K562 (cell line): Measurements from ENCODE around the gene KNG1. TPM values are rescaled to one million over a fixed set of nuclear protein-coding genes. Genes with fewer than 3 reads are reported as not detected.
A peak's percentile ranks its signal among the peaks of the same experiment; 100 is the strongest.

Source experiments
- BMI1 ChIP-seq: fragments of 150-350 bp; IDR thresholded peaks from 2 replicates; pipeline ENCODE4 v1.6.1; 2014; ENCODE audit warnings: low read length
- CTCF ChIP-seq, 3 experiments: IDR thresholded peaks in 2 of 3; conservative IDR thresholded peaks in 1 of 3; 2 replicates each; pipeline ENCODE4 v1.5.1; 2011 to 2012; ENCODE audit warnings: low read length in 3 of 3, mild to moderate bottlenecking in 3 of 3, control low read depth in 2 of 3, improper control_type of control experiment in 1 of 3, inconsistent platforms in 1 of 3, low read depth in 1 of 3, mixed read lengths in 1 of 3, moderate library complexity in 1 of 3; ENCODE audit not compliant: insufficient read depth in 2 of 3
- MBD1 ChIP-seq: fragments of 250-450 bp; sonication (Bioruptor Pico); IDR thresholded peaks from 2 replicates; pipeline ENCODE4 v1.8.0; 2022; ENCODE audit warnings: inconsistent platforms
- MCM2 ChIP-seq: fragments of 450-650 bp; IDR thresholded peaks from 2 replicates; pipeline ENCODE4 v1.6.1; 2017; ENCODE audit warnings: low read depth, mild to moderate bottlenecking
- MCM3 ChIP-seq: fragments of 450-650 bp; IDR thresholded peaks from 2 replicates; pipeline ENCODE4 v1.6.1; 2016
- NKRF ChIP-seq: fragments of 450-650 bp; IDR thresholded peaks from 2 replicates; pipeline ENCODE4 v1.6.1; 2016; ENCODE audit warnings: borderline replicate concordance
- POLR2G ChIP-seq: fragments of 200-400 bp; formaldehyde crosslinking; IDR thresholded peaks from 2 replicates; pipeline ENCODE4 v1.6.1; 2017; ENCODE audit warnings: low read depth, mild to moderate bottlenecking, antibody characterized with exemption, low read length, moderate library complexity
- POLR2H ChIP-seq: IDR thresholded peaks from 2 replicates; pipeline ENCODE4 v1.6.1; 2016; ENCODE audit warnings: missing genetic modification characterization, low read depth, mild to moderate bottlenecking, control low read depth, missing compliant biosample characterization, moderate library complexity
- PTTG1 ChIP-seq: fragments of 450-650 bp; IDR thresholded peaks from 2 replicates; pipeline ENCODE4 v1.6.1; 2016; ENCODE audit warnings: low read depth, mild to moderate bottlenecking, missing genetic modification characterization, missing compliant biosample characterization
- SAFB2 ChIP-seq: fragments of 200-400 bp; formaldehyde crosslinking; IDR thresholded peaks from 2 replicates; pipeline ENCODE4 v1.6.1; 2018; ENCODE audit warnings: borderline replicate concordance, low read length, low read depth, moderate library complexity; ENCODE audit not compliant: severe bottlenecking
- SP2 ChIP-seq: IDR thresholded peaks from 2 replicates; pipeline ENCODE4 v1.6.1; 2011; ENCODE audit warnings: mild to moderate bottlenecking, low read depth, low read length, moderate library complexity; ENCODE audit not compliant: poor library complexity, severe bottlenecking; ENCODE audit errors: extremely low read depth
- SUPT5H ChIP-seq: fragments of 450-650 bp; IDR thresholded peaks from 2 replicates; pipeline ENCODE4 v1.6.1; 2016
- ZNF253 ChIP-seq: fragments of 250-450 bp; sonication (Bioruptor Pico); conservative IDR thresholded peaks from 2 replicates; pipeline ENCODE4 v1.6.1; 2021; ENCODE audit warnings: mild to moderate bottlenecking
- ZNF551 ChIP-seq: fragments of 250-450 bp; sonication (Bioruptor Pico); IDR thresholded peaks from 2 replicates; pipeline ENCODE4 v1.5.0; 2021; ENCODE audit warnings: mild to moderate bottlenecking, moderate library complexity
- ZNF695 ChIP-seq: fragments of 450-650 bp; formaldehyde crosslinking; IDR thresholded peaks from 2 replicates; pipeline ENCODE4 v1.4.0; 2020; ENCODE audit warnings: mild to moderate bottlenecking, moderate library complexity
- polyA plus RNA-seq, 8 experiments: library from polyadenylated mRNA; depleted of rRNA in 4 of 8; stranded (reverse) in 5 of 8; unstranded in 3 of 8; fragments of >200 nt; fragmentation: Nextera tagmentation in 2 of 8; fragmentation: Illumina TruSeq in 1 of 8; extraction: Ambion mirVana in 2 of 8; extraction: Trizol in 1 of 8; gene quantifications; 2 replicates each; pipeline versions ENCODE4 v1.2.1 to v1.2.3, GENCODE V29; 2011 to 2014; ENCODE audit warnings: inconsistent platforms in 1 of 8, missing spikeins in 1 of 8
- total RNA-seq, 7 experiments: library from RNA; depleted of rRNA in 6 of 7; stranded (reverse); fragments of >200 nt in 6 of 7; fragmentation: Illumina TruSeq in 2 of 7; extraction: Trizol in 2 of 7; gene quantifications; 2 replicates each; pipeline versions ENCODE4 v1.2.1 to v1.2.3, GENCODE V29; 2011 to 2021; ENCODE audit warnings: low replicate concordance in 1 of 7
- TF ChIP-seq, protein P1 (sequence below): sonication (generic); formaldehyde crosslinking; IDR thresholded peaks from 2 replicates; pipeline ENCODE4 v1.8.0; 2022; ENCODE audit warnings: mild to moderate bottlenecking, missing genetic modification reagents

The KNG1 gene
- total and polyA plus RNA-seq, 9 of the 15 experiments (the other 6 are each of a cell fraction or from before 2014, with no cell fraction given): 0.09 TPM; not detected in 8

- no peak for TF ChIP-seq MCM2
- TF ChIP-seq MBD1 (CRISPR knock-in tag): no peak
- peak in 1 of 3 experiments; percentile 6; a peak in 1 of 6 replicates for TF ChIP-seq CTCF (IDR thresholded peaks at IDR 0.05 in 2 of 3, conservative IDR thresholded peaks at IDR 0.05 in 1 of 3; ENCODE audit: insufficient read depth in 2 of 3, low read depth in 1 of 3, low read length in 3 of 3)
- TF ChIP-seq PTTG1 (tag): no peak
- no peak for TF ChIP-seq BMI1
- peak; percentile 62 for TF ChIP-seq POLR2H (tag)
- peak; percentile 85; the same call in 1 of the 2 replicates for TF ChIP-seq SUPT5H
- TF ChIP-seq ZNF551 (CRISPR knock-in tag): peak; percentile 35; the same call in 1 of the 2 replicates
- TF ChIP-seq MCM3: no peak
- no peak for TF ChIP-seq SP2
- TF ChIP-seq ZNF253 (CRISPR knock-in tag): 0 out of 2 replicates have a peak, but pooled peaks have one; percentile 53
- no peak for TF ChIP-seq NKRF
- no peak for TF ChIP-seq SAFB2
- no peak for TF ChIP-seq ZNF695
- TF ChIP-seq POLR2G: peak; percentile 55
- TF ChIP-seq, protein P1, sequence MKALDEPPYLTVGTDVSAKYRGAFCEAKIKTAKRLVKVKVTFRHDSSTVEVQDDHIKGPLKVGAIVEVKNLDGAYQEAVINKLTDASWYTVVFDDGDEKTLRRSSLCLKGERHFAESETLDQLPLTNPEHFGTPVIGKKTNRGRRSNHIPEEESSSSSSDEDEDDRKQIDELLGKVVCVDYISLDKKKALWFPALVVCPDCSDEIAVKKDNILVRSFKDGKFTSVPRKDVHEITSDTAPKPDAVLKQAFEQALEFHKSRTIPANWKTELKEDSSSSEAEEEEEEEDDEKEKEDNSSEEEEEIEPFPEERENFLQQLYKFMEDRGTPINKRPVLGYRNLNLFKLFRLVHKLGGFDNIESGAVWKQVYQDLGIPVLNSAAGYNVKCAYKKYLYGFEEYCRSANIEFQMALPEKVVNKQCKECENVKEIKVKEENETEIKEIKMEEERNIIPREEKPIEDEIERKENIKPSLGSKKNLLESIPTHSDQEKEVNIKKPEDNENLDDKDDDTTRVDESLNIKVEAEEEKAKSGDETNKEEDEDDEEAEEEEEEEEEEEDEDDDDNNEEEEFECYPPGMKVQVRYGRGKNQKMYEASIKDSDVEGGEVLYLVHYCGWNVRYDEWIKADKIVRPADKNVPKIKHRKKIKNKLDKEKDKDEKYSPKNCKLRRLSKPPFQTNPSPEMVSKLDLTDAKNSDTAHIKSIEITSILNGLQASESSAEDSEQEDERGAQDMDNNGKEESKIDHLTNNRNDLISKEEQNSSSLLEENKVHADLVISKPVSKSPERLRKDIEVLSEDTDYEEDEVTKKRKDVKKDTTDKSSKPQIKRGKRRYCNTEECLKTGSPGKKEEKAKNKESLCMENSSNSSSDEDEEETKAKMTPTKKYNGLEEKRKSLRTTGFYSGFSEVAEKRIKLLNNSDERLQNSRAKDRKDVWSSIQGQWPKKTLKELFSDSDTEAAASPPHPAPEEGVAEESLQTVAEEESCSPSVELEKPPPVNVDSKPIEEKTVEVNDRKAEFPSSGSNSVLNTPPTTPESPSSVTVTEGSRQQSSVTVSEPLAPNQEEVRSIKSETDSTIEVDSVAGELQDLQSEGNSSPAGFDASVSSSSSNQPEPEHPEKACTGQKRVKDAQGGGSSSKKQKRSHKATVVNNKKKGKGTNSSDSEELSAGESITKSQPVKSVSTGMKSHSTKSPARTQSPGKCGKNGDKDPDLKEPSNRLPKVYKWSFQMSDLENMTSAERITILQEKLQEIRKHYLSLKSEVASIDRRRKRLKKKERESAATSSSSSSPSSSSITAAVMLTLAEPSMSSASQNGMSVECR (CRISPR knock-in tag): no peak
Observed at GRCh38 chr3:186789554-186790260, 72.5 kb downstream of the KNG1 start (continued).
